Heart left ventricle (tissue), 16 donors: ENCODE results near the gene CHCHD3. TPM values are rescaled to one million over a fixed set of nuclear protein-coding genes. Genes with fewer than 3 reads are reported as not detected.

ENCODE experiments used
- ATAC-seq, 4 donors: fragments of 200-7000 bp; cut with Tn5 transposase; one replicate each; pipeline ENCODE4 v1.9.1; 2020 to 2022; ENCODE audit warnings: moderate library complexity in 4 of 4, mild to moderate bottlenecking in 3 of 4, moderate number of reproducible peaks in 1 of 4
- DNase-seq, 5 donors: peaks; one replicate each; pipeline ENCODE4 v3.0.0-alpha.2; 2020
- H3K27ac ChIP-seq, 12 donors: fragments of 200-600 bp; sonication (generic) in 4 of 12; one replicate each; pipeline versions ENCODE4 v1.5.0 to v1.8.0; 2016 to 2022; ENCODE audit warnings: mild to moderate bottlenecking in 2 of 12
- H3K27me3 ChIP-seq, 9 donors: fragments of 200-600 bp; sonication (generic) in 2 of 9; one replicate each; pipeline versions ENCODE4 v1.5.1 to v1.8.0; 2016 to 2022; ENCODE audit warnings: mild to moderate bottlenecking in 3 of 9
- H3K36me3 ChIP-seq, 9 donors: fragments of 200-600 bp; sonication (generic) in 2 of 9; one replicate each; pipeline versions ENCODE4 v1.5.0 to v1.8.0; 2018 to 2022; ENCODE audit warnings: mild to moderate bottlenecking in 2 of 9
- H3K4me1 ChIP-seq, 12 donors: fragments of 200-600 bp; sonication (generic) in 4 of 12; one replicate each; pipeline versions ENCODE4 v1.5.0 to v1.8.0; 2016 to 2022; ENCODE audit warnings: mild to moderate bottlenecking in 3 of 12
- H3K4me3 ChIP-seq, 12 donors: fragments of 200-600 bp; sonication (generic) in 4 of 12; one replicate each; pipeline versions ENCODE4 v1.5.0 to v1.8.0; 2017 to 2022; ENCODE audit warnings: mild to moderate bottlenecking in 9 of 12, moderate library complexity in 4 of 12
- H3K9me3 ChIP-seq, 12 donors: fragments of 200-600 bp; sonication (generic) in 4 of 12; one replicate each; pipeline versions ENCODE4 v1.5.0 to v1.8.0; 2016 to 2022; ENCODE audit warnings: mild to moderate bottlenecking in 1 of 12
- POLR2A ChIP-seq, 2 donors: fragments of 450-650 bp; IDR thresholded peaks; one replicate each; pipeline ENCODE4 v1.6.1; 2017; ENCODE audit warnings: antibody characterized with exemption in 2 of 2, mild to moderate bottlenecking in 2 of 2, moderate library complexity in 2 of 2
- WGBS, 4 donors: extraction: QIAGEN DNeasy Blood & Tissue Kit in 2 of 4; methylation state at CpG; one replicate each; pipeline versions ENCODE4 v1.1.5 to v1.1.7; 2013 to 2018; 5-methylcytosine and 5-hydroxymethylcytosine counted together
- intact Hi-C, 10 donors: fragments of 100-400 bp; cut with DNase I; formaldehyde crosslinking; loops; one replicate each; pipeline versions ENCODE4 v1.11.1 to v1.14.2; 2022
- polyA plus RNA-seq, 2 donors: library from polyadenylated mRNA; stranded (reverse); fragments of 200-250 nt; gene quantifications; one replicate each; pipeline ENCODE4 v1.2.3, GENCODE V29; 2013
- total RNA-seq, 9 donors: library from RNA; depleted of rRNA in 2 of 9; stranded (reverse); fragments of >200 nt in 2 of 9; fragmentation: NEBNext Ultra II Directional in 3 of 9; extraction: Animal tissue kit (Norgen Biotek cat#: 25700) in 3 of 9; gene quantifications; one replicate each; pipeline versions ENCODE4 v1.1.0 to v1.2.4, GENCODE V29; 2016 to 2023
- TF ChIP-seq, protein P1 (sequence below), 12 donors: fragments of 200-600 bp; sonication (generic) in 4 of 12; IDR thresholded peaks; one replicate each; pipeline versions ENCODE4 v1.5.0 to v1.8.0; 2018 to 2022; ENCODE audit warnings: antibody characterized with exemption in 12 of 12, mild to moderate bottlenecking in 5 of 12
- donor health status: ischemic (EF 13 %, LVEDD 7.1; RV severe dilation, severe dysfunction).
- donor health status: healthy with polysubstance abuse.
- donor health status: DM: no; HTN: yes; CAD: no.
- donor health status: DM: no; HTN: no; CAD: no.
- donor health status: ischemic (EF 25% LVEDD 6.9; RV normal size, moderate dysfunction).
- donor health status: ischemic (EF 25% LVEDD 5.7; RV mildly dilated, moderate dysfunction).
- donor health status: healthy.
- donor health status: DM: yes; HTN: yes; CAD: no.
- donor health status: ischemic (EF 35%, LVEDD 5.7; RV mildly dilated, moderate dysfunction).
- donor health status: nonischemic (EF 11% LVEDD 7.7; RV severe dilation, severe dysfunction).
- donor health status: DM: yes; HTN: yes; CAD: no.
- donor health status: PGD.
- donor health status: ischemic (EF 29% LVEDD 5.4; RV normal size, mild dysfunction).
- donor health status: nonischemic (EF 23%, LVEDD 6.1; RV moderate dilation, normal function).

CHCHD3 gene
- total and polyA plus RNA-seq, 11 donors = 92.9 to 197 (median 176) TPM

DNA sequence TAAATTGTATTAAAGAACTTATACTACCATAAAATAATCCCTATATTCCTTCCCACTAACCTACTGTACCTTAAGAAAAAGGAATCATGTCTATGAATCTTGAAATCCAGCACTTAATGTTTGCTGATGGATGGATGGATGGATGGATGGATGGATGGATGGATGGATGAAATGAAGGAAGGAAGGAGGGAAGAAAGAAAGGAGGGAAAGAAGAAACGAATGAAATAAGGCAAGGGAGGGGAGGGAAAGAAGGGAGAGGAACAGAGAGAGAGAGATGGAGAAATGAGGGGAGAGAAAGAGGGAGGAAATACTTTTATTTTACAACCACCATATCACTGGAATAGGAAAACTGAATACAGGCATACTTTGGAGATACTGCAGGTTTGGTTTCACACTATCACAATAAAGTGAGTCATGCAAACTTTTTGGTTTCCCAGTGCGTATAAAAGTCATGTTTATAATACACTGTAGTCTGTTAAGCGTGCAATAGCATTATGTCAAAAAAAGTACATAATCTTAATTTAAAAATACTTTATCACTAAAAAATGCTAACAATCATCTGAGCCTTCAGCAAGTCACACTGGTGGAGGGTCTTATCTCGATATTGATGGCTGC lies 219.8 kb downstream of the CHCHD3 start:
- Histone ChIP-seq H3K27me3 (no peaks in the 10 kb centered on the region), H3K9me3 (peaks cover 0 to 9% (median 0%) of the 10 kb centered on the region in 12 donors), H3K4me1 (peaks cover 7 to 34% (median 18%) of the 10 kb centered on the region in 12 donors), H3K36me3 (no peaks in the 10 kb centered on the region), H3K4me3 (no peak overlapping the region), H3K27ac (no peak overlapping the region)
- WGBS, 4 donors = 93 to 96% (median 94%) methylated on average over 4 of the region's 4 CpGs
- ATAC-seq (no peak), DNase-seq (no peak)
- TF ChIP-seq, protein P1, sequence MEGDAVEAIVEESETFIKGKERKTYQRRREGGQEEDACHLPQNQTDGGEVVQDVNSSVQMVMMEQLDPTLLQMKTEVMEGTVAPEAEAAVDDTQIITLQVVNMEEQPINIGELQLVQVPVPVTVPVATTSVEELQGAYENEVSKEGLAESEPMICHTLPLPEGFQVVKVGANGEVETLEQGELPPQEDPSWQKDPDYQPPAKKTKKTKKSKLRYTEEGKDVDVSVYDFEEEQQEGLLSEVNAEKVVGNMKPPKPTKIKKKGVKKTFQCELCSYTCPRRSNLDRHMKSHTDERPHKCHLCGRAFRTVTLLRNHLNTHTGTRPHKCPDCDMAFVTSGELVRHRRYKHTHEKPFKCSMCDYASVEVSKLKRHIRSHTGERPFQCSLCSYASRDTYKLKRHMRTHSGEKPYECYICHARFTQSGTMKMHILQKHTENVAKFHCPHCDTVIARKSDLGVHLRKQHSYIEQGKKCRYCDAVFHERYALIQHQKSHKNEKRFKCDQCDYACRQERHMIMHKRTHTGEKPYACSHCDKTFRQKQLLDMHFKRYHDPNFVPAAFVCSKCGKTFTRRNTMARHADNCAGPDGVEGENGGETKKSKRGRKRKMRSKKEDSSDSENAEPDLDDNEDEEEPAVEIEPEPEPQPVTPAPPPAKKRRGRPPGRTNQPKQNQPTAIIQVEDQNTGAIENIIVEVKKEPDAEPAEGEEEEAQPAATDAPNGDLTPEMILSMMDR (IDR thresholded peaks at IDR 0.05) = no peak
- no peak for TF ChIP-seq POLR2A (IDR thresholded peaks at IDR 0.05)
- intact Hi-C loops = no loop called here

DNA sequence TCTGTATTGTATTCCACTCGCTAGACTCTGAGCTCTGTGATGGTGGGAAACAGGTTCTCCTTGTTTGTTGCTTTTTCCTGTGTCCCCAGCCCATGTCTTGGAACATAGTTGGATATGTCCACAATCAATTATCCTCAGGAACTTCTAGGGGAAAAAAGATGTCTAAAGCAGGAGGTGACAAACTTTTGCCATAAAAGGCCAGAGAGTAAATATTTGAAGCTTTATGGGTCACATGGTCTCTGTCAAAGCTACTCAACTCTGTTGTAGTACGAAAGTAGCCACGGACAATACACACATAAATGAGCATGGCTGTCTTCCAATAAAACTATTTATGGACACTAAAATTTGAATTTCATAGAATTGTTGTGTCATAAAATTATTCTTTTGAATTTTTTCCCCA lies 220.5 kb downstream of the CHCHD3 start:
- WGBS, 4 donors = 79 to 84% (median 82%) methylated on average over 3 of the region's 3 CpGs
- no peak for ATAC-seq
- H3K27ac ChIP-seq = no peak overlapping the region
- H3K4me3 ChIP-seq = no peak overlapping the region
- DNase-seq = no peak
- H3K9me3 ChIP-seq = peaks cover 0 to 9% (median 0%) of the 10 kb centered on the region in 12 donors
- H3K4me1 ChIP-seq = peaks cover 5 to 28% (median 17%) of the 10 kb centered on the region in 12 donors
- no peak for TF ChIP-seq POLR2A (IDR thresholded peaks at IDR 0.05)
- TF ChIP-seq, protein P1 (IDR thresholded peaks at IDR 0.05) = no peak
- no peaks in the 10 kb centered on the region for H3K36me3 ChIP-seq
- intact Hi-C loops = no loop called here
- H3K27me3 ChIP-seq = no peaks in the 10 kb centered on the region

DNA sequence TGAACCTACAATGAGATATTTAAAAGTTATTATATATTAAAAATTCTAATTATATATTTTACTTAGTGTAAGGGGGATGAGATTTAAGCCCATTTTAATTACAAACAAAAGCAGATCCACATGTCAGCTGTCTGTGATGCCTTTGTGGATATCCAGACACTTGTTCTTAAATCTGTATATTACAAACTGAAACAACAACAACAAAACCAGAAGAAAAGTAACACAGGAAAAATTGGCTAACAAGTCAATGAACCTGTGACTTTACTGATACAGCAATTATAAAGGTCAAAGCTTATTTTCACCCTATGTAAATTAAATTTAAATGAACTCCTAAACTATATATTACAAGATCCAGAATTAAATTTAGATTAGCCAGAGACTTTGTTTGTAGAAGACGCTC lies 222.7 kb downstream of the CHCHD3 start:
- Histone ChIP-seq H3K36me3 (no peaks in the 10 kb centered on the region), H3K9me3 (peaks cover 0 to 9% (median 0%) of the 10 kb centered on the region in 12 donors), H3K4me1 (peaks cover 0 to 11% (median 0%) of the 10 kb centered on the region in 12 donors), H3K27me3 (no peaks in the 10 kb centered on the region), H3K27ac (no peak overlapping the region), H3K4me3 (no peak overlapping the region)
- TF ChIP-seq POLR2A (IDR thresholded peaks at IDR 0.05) = no peak
- TF ChIP-seq, protein P1 (IDR thresholded peaks at IDR 0.05) = no peak
- WGBS, 4 donors = 10 to 40% (median 22%) methylated on average over 1 of the region's 1 CpG
- ATAC-seq (no peak), DNase-seq (no peak)
- intact Hi-C loops = no loop called here

DNA sequence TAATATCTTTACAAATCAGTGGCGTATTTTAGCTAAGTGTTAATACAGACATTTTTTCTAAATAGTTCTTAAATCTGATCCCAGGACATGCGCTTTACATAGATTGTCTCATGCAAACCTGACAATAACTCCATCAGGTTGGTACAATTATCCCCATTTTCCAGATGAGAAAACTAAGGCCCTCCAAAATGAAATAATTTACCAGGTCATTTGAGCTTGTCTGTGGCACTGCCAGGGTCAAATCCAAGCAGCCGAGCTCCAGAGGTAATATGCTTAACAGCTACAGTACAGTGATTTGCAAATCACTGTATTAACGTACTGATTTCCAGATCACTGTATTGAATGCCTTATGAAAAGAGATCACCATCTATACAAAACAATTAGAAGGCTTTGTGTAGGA lies 223.1 kb downstream of the CHCHD3 start:
- TF ChIP-seq, protein P1 (IDR thresholded peaks at IDR 0.05) = no peak
- TF ChIP-seq POLR2A (IDR thresholded peaks at IDR 0.05) = no peak
- DNase-seq = no peak
- H3K27me3 ChIP-seq = no peaks in the 10 kb centered on the region
- WGBS, 4 donors = 96 to 99% (median 96%) methylated on average over 4 of the region's 4 CpGs
- ATAC-seq = no peak
- H3K27ac ChIP-seq = no peak overlapping the region
- H3K4me1 ChIP-seq = peaks cover 0 to 7% (median 0%) of the 10 kb centered on the region in 12 donors
- H3K36me3 ChIP-seq = no peaks in the 10 kb centered on the region
- peaks cover 0 to 9% (median 0%) of the 10 kb centered on the region in 12 donors for H3K9me3 ChIP-seq
- no peak overlapping the region for H3K4me3 ChIP-seq
- intact Hi-C loops = loop anchor here in 1 of 10 donors (1.0 kb wide), 1 partner anchor 22 kb away; no protein-coding TSS in a partner anchor
